Transverse colon (tissue), 4 donors: ENCODE results near the gene CRISPLD2.

Experiments
- EP300 ChIP-seq: sonication (generic); formaldehyde crosslinking; IDR thresholded peaks from one replicate; pipeline ENCODE4 v1.6.1; 2017; ENCODE audit warnings: antibody characterized with exemption, low read depth
- POLR2A ChIP-seq: fragments of 450-650 bp; IDR thresholded peaks from one replicate; pipeline ENCODE4 v1.6.1; 2016; ENCODE audit warnings: antibody characterized with exemption, mild to moderate bottlenecking, moderate library complexity
- POLR2AphosphoS5 ChIP-seq, 3 donors: sonication (generic); formaldehyde crosslinking; IDR thresholded peaks; one replicate each; pipeline ENCODE4 v1.6.1; 2016; ENCODE audit warnings: antibody characterized with exemption in 3 of 3
- TF ChIP-seq, protein P1 (sequence below), 5 experiments: fragments of 200-600 bp in 3 of 5; fragments of 450-650 bp in 2 of 5; sonication (generic) in 3 of 5; IDR thresholded peaks; 1 replicate in 2 of 5; 2 replicates in 3 of 5; pipeline ENCODE4 v1.5.1; 2016 to 2017; ENCODE audit warnings: antibody characterized with exemption in 5 of 5, inconsistent platforms in 3 of 5, mild to moderate bottlenecking in 2 of 5, moderate library complexity in 1 of 5

DNA sequence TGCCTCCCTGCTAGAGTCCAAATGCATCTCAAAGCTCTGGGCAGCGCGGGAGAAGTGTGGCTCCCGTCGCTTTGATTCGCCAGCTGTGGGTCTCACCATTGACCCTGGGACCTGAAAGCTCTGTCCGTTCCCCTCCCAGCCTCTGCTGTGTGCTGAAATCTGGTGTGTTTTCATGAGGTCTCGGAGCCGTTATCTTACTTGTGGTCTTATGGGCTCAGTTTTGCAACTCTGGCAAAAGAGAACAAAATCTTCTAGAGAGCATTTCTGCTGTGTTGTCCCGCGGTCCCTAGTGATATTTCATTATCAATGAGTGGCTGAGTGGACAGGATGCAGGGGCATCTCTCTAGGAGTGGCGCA lies 13.3 kb downstream of the CRISPLD2 start:
- TF ChIP-seq POLR2A (no peak), EP300 (no peak), POLR2AphosphoS5 (IDR thresholded peaks at IDR 0.05) (no peak)
- TF ChIP-seq, protein P1, sequence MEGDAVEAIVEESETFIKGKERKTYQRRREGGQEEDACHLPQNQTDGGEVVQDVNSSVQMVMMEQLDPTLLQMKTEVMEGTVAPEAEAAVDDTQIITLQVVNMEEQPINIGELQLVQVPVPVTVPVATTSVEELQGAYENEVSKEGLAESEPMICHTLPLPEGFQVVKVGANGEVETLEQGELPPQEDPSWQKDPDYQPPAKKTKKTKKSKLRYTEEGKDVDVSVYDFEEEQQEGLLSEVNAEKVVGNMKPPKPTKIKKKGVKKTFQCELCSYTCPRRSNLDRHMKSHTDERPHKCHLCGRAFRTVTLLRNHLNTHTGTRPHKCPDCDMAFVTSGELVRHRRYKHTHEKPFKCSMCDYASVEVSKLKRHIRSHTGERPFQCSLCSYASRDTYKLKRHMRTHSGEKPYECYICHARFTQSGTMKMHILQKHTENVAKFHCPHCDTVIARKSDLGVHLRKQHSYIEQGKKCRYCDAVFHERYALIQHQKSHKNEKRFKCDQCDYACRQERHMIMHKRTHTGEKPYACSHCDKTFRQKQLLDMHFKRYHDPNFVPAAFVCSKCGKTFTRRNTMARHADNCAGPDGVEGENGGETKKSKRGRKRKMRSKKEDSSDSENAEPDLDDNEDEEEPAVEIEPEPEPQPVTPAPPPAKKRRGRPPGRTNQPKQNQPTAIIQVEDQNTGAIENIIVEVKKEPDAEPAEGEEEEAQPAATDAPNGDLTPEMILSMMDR (IDR thresholded peaks at IDR 0.05): no peak
